Thyroid gland (tissue), 4 donors: ENCODE measurements around the gene PRELP.

Experiments used
- CTCF ChIP-seq, 6 experiments: fragments of 200-600 bp in 3 of 6; fragments of 450-650 bp in 3 of 6; sonication (generic) in 3 of 6; IDR thresholded peaks; one replicate each; pipeline ENCODE4 v1.5.1; 2016 to 2019; ENCODE audit warnings: antibody characterized with exemption in 6 of 6, mild to moderate bottlenecking in 2 of 6, inconsistent platforms in 1 of 6, moderate library complexity in 1 of 6
- POLR2A ChIP-seq, 2 donors: fragments of 450-650 bp; IDR thresholded peaks; one replicate each; pipeline ENCODE4 v1.6.1; 2017; ENCODE audit warnings: antibody characterized with exemption in 2 of 2, mild to moderate bottlenecking in 2 of 2, moderate library complexity in 1 of 2

- TF ChIP-seq POLR2A (IDR thresholded peaks at IDR 0.05) (no peak), CTCF (IDR thresholded peaks at IDR 0.05) (no peak)
Observed at GRCh38 chr1:203476216-203476814, 709 bp downstream of the PRELP start.
